ENCODE data around the gene SLAMF9. TPM values are rescaled to one million over a fixed set of nuclear protein-coding genes. Genes with fewer than 3 reads are reported as not detected.

Gene SLAMF9
- total RNA-seq, 1 donor from 2014 or later = not detected

GRCh38 chr1:159946242-159947187 is 7.5 kb downstream of the SLAMF9 start:
- no peak for DNase-seq (ENCODE audit: low spot score in 2 of 2)
- Histone ChIP-seq H3K27ac (no peak overlapping the region), H3K27me3 (no peaks in the 10 kb centered on the region), H3K36me3 (no peaks in the 10 kb centered on the region), H3K4me1 (peaks cover 0 to 11% of the 10 kb centered on the region in 2 donors), H3K4me3 (peak overlapping the region; percentile 51 to 58), H3K9me3 (no peaks in the 10 kb centered on the region)
- intact Hi-C loops (cut with DNase I) = loop anchor here (5.0 kb wide), 1 partner anchor 149 kb away; no protein-coding TSS in a partner anchor
- no peak for TF ChIP-seq CTCF (IDR thresholded peaks at IDR 0.05)

GRCh38 chr1:159945483-159946241 is 8.4 kb downstream of the SLAMF9 start, which contains the start of gene IGSF9:
IGSF9 (minus strand) TSS chr1:159945613; CDS start chr1:159943454, 2,159 bp downstream.
- no peaks in the 10 kb centered on the region for H3K9me3 ChIP-seq
- H3K4me3 ChIP-seq = peak within 1 kb of the TSS; percentile 51 to 58
- intact Hi-C loops (cut with DNase I) = loop anchor here (2.0 to 5.0 kb wide), 2 partner anchors 148 to 165 kb away; partner anchors contain the start of gene DUSP23
- TF ChIP-seq CTCF (IDR thresholded peaks at IDR 0.05) = peak; percentile 45 to 73 (median 64)
- no peaks in the 10 kb centered on the region for H3K36me3 ChIP-seq
- H3K4me1 ChIP-seq = peaks cover 0 to 11% of the 10 kb centered on the region in 2 donors
- H3K27ac ChIP-seq = no peak within 1 kb of the TSS
- DNase-seq (ENCODE audit: low spot score in 2 of 2) = peak in 1 of 2 donors; percentile 89
- H3K27me3 ChIP-seq = no peaks in the 10 kb centered on the region

GRCh38 chr1:159944623-159945455 is 9.2 kb downstream of the SLAMF9 start:
- peaks cover 0 to 11% of the 10 kb centered on the region in 2 donors for H3K4me1 ChIP-seq
- no peaks in the 10 kb centered on the region for H3K9me3 ChIP-seq
- intact Hi-C loops (cut with DNase I) = loop anchor here (2.0 to 5.0 kb wide), 2 partner anchors 148 to 164 kb away; partner anchors contain the start of gene DUSP23
- no peak for TF ChIP-seq CTCF (IDR thresholded peaks at IDR 0.05)
- no peaks in the 10 kb centered on the region for H3K36me3 ChIP-seq
- DNase-seq (ENCODE audit: low spot score in 2 of 2) = no peak
- H3K27me3 ChIP-seq = no peaks in the 10 kb centered on the region
- no peak overlapping the region for H3K27ac ChIP-seq
- H3K4me3 ChIP-seq = peak overlapping the region; percentile 51 to 58

- DNase-seq (ENCODE audit: low spot score in 2 of 2) = peak in 1 of 2 donors; percentile 27
- H3K4me3 ChIP-seq = no peak overlapping the region
- H3K27ac ChIP-seq = no peak overlapping the region
Observed at GRCh38 chr1:159943908-159944622, 10.0 kb downstream of the SLAMF9 start.

More at GRCh38 chr1:159943908-159944622, 10.0 kb downstream of the SLAMF9 start:
- intact Hi-C loops (cut with DNase I) = loop anchor here (2.0 kb wide), 1 partner anchor 163 kb away; the partner anchor contains the start of gene DUSP23
- TF ChIP-seq CTCF (IDR thresholded peaks at IDR 0.05) = no peak
- no peaks in the 10 kb centered on the region for H3K36me3 ChIP-seq
- H3K27me3 ChIP-seq = no peaks in the 10 kb centered on the region
- H3K4me1 ChIP-seq = peaks cover 0 to 11% of the 10 kb centered on the region in 2 donors
- H3K9me3 ChIP-seq = no peaks in the 10 kb centered on the region

All from ascending aorta (tissue), 2 donors.